Measurements from ENCODE around the gene PRDM15.

PRDM15 gene

DNA sequence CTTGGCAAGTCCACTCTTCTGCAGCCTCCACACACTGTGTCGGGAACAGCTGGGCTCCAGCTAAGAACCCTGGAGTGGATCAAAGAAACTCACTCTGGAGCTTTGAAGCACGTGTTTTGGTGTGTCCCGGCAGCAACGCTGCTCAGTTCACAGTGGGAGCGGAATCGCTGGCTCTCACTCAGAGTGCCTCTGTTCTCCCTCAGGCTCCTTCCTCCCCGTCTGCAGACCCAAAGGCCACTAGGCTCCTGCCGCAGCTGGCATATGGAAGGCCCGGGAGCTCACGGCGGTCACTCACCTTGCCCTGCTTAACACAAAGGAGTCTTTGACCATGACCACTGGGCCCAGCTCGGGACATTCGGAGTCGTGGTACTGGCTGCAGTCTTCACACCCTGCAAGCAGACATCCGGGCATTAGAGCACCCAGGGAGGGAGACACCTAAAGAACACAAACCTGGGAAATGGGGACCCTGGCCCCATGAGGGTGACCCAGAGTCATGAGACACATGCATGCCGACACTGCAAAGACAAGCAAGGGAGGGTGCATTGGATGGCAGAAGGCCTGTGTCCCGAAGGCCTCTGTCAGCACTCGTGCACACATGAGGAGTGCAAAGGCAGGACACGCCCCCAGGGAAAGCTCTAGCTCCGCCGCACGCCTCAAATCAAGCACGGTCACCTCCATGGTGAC, 19.7 kb downstream of the PRDM15 start:
- DNase-seq: no peak

DNA sequence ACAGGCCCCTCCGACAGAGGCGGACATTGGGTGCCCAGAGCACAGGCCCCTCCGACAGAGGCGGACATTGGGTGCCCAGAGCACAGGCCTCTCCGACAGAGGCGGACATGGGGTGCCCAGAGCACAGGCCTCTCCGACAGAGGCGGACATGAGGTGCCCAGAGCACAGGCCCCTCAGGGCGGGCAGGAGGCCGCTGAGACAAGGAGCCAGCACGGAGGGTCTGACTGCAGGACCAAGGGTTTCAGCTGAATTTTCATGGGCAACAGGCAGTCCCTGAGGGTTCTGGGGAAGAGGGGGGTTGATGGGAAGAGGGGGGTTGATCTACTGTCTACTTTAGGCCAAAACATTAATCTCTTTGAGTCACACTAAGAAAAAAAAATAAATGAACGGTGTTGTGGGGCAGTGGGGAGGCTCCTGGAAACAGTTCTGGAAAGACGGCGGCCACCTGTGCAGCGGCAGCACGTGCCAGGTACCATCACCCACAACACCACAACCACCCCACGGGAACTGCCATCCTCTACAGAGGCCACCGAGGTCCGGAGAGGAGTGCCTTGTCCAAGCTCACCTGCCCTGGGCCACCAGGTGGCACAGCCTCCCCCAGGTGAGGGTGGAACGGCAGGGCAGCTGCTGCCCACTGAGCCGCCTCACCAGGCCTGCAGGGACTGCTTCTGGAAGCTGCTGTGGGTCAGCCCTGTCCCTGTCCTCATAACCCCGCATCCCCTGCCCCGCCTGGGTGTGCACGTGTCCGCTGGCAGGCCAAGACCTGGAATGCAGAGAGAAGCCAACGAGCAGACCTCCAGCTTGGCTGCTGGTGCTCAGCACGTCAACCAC, 20.5 kb downstream of the PRDM15 start:
- DNase-seq: no peak

DNA sequence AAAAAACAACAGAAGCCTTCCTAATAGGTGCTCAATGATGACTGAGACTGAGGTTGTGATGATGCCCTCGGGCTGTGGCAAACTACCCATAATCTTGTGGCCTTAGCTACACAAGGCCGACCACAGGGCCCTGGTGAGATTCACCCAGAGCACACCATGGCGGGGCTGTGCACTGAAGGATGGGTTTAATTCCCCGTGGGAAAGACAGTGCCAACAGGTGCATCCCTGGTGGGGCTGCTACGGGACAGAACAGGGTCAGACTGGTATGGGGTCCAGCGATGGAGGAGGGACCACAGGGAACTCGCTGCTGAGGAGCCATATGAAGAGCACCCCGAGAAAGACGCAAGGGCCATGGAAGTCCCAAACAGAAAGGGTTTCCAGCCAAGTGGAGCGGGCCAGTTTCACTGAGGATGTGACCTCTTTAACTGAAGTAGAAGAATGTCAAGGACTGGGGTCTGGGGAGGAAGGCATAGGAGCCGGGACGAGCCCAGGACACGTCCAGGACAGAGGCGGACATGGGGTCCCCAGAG, 21.3 kb downstream of the PRDM15 start:
- DNase-seq: no peak

DNA sequence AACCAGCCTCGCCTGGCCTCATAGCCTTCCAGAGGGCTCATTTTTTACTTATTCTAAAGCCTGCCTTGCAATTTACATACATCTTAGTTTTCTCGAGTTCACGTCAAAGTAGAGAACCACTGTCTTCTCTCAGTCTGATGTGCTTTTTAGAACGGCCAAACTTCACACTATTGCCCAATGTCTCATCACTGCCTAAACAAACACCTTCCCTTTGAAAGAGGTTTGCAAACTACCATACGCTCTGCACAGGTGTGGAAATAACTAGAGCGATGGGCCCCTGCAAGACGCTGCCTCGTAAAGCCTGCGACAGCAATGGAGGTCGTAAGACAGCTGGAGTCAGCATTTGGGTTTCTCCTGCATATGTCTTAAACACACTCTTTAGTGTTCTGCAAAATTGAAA, 22.6 kb downstream of the PRDM15 start:
- no peak for DNase-seq

DNA sequence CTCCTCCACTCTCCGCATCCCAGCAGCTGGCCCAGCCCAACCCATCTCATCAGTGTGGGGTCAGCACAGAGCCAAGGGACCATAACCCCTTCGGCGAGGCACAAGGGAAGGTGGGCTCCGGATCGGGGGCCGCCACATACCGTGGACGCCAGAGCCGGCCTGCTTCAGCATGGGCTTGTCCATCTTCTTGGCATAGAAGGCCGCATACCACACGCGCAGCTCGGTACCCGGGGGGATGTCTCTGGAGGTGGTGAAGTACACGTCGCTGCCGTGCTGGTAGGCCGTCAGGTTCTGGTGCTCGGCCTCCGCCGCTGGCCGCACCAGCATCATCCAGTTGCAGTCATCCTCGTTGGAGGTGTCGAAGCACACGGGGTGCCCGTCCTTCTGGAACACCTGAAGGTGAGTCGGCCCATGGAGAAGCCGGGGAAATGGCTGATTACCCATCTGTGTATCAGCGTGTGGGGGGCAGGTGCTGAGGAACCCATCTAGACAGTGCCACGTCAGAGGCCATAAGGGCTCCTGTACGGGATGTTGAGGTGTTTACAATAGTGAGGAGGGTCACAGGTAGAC, 24.6 kb downstream of the PRDM15 start:
- no peak for DNase-seq

DNA sequence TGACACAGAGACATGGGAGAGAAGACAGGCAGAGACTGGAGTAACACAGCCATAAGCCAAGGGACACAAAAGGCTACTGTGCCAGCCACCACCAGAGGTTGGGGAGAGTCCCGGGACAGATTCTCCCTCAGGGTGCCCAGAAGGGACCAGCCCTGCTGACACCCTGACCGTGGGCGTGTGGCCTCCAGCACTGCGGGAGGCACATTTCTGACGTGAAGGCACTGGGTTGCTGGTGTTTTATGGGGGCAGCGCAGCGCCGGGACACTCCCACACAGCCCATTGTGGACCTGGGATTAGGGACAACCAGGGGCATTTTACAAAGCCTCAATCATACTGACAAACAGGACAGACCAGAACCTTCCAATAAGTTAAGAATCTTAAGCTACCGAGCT, 26.2 kb downstream of the PRDM15 start:
- DNase-seq: no peak

DNA sequence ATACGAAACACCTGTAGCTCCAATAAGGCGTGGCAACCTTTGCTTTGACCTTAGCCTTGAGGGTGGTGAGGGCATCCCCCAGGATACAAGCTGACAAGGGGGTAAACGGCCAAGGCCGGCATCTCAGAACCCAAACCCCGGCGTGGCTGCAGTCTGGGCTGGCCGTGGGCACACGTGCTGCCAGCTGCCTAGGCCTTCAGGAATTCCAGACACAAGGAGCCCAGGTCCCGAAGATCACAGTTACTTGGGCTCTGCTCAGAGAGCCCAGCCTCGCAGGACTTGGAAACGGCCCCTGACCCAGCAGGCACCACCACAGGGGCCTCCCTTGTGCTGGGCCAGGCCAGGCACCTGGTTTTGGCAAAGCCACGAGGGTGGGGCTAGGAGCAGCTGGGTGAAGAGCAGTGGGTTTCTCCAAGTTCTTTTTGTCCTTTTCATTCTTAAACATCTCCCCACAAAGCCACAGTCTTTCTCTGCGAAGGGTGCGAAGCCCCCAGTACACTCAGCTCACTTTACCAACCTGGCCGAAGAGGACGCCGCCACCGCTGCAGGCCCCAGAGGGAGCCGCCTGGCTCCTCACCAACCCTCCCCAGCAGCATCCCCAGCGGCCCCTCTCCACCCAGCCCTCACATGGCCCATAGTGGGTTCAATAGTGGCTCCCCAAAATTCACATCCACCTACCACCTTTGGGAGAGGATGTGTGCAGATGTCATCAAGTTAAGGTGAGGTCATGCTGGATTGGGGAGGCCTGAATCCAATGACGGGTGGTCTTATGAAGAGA, 26.8 kb downstream of the PRDM15 start:
- no peak for DNase-seq

DNA sequence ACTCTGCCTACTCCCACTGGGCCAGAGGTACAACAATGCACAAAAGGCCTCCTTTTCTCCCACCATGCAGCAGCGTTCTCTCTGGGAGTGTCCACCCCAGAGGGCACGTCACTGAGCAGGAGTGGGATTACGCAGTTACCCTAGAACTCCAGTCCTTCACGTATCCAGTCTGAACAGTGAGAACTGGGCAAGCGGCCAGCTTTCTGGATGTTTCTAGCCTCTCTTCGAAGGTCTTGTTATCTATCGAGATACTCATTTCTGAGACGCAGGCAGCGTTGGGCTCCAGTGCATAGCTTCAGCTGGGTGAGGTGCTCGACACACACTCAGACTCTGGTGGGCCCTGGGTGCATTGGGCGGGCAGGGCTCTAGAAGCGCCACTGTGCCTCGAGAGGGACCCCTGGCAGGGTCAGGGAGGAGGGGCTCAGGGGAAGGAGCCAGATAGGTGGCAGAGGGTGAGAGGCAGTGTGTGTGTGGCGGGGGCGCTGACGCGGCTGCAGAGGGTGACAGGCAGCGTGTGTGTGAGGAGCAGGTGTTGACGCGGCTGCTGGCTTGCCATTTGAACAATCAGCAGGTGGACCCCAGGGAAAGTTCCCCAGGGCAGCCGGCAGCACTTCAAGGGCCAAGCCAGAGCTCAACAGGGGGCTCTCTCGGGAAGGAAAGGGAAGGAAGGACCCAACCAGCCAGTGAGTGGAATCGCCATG, 27.9 kb downstream of the PRDM15 start:
- DNase-seq: no peak

DNA sequence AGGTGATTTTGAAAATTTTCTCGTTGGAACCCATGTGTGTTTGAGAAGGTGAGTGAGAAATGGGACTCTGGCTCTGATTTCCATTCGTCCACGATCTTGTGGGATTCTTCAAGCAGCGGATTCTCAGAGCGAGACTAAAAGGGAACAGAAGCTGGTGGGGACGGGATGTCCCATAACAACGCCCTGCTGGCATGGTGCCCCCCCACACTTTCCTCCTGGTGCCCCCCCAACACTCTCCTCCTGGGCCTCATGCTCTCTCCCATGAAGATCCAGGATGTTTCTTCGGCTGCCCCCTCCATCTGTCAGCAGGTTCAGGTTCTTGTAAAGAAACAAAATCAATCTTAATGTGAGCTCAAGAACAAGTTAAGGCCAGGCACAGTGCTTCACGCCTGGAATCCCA, 29.1 kb downstream of the PRDM15 start:
- DNase-seq: no peak

DNA sequence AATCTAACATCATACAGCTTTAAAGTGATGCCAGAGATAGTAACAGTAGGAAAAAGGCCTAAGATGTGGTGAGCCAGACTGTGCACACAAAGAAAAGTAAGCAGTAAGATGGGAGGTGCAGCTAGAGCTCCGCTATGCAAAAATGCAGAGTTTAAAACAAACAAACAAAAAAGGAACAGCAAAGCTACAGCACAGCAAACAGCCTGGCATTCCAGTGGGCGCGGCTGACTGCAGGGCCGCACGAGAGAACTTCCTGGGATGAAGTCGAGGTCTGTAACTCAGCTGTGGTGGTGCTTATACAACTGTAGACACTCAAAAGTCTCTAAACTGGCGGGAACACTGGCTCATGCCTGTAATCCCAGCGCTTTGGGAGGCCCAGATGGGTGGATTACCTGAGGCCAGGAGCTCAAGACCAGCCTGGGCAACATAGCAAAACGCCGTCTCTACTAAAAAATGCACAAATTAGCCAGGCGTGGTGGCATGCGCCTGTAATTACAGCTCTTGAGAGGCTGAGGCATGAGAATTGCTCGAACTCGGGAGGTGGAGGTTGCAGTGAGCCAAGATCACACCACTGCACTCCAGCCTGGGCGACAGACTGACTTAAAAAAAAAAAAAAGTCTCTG, 30.1 kb downstream of the PRDM15 start:
- no peak for DNase-seq

DNA sequence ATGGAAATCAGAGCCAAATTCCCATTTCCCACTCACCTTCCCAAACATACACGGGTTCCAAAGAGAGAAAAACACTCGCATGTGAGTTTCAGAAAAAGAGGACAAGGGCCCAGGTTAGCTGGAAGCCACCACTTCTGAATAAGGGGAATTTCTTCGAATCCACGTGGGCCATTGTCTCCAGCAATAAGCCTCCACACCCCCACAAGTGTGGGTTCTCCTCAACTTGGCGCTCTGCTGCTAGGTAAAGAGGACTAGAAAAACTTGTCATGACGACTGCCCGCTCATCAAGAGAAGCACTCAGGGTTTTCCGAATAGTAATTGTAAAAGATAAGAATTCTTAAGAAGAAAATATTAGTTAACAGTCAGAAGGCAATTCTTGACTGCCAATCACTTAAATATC, 30.6 kb downstream of the PRDM15 start:
- DNase-seq: no peak

DNA sequence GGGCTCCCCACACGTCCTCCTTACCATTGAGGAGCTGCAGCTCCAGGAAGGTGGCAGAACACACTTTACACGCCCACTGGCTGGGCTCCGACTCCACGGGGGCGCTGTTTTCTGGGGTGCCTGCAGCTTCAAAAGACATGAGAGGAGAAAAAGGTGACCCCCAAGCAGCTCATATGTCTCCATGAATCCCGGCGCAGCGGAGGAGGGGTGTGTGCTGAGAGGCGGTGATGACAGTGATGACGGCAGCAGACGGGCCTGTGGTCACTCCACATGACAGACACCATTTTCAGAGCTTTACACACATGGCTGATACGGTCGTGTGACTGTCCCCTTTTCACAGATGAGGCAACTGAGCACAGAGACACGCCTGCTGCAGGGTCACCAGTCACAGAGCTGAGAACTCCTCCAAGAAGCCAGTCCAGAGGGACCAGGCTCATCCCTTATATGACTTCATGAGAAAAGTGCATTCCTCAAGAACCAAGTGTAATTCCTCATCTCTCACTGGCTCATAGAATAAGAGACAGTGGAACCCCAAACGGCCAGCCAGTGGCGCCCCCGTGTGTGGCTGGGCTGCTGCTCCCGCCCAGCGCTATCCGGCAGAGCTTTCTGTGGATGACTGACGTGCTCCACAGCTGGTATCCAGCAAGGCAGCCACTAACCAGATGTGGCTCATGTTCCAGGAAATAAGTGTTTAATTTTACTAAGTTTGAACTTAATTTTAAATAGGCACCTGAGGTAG, 31.9 kb downstream of the PRDM15 start:
- DNase-seq: no peak

DNA sequence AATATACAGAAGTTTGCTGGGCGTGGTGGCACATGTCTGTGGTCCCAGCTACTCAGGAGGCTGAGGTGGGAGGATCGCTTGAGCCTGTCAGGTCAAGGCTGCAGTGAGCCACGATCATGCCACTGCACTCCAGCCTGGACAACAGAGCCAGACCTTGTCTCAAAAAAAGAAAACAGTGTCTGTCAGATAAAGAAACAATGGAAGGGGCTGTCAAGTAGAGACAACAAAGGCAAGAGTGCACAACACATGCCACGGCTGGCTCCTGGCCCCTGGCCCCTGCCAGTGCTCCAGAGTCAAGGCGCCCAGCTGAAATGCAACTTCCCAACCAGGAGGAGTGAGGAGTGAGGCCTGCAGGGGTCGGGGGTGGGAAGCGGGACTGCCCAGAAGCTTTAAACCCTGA, 32.6 kb downstream of the PRDM15 start:
- no peak for DNase-seq

DNA sequence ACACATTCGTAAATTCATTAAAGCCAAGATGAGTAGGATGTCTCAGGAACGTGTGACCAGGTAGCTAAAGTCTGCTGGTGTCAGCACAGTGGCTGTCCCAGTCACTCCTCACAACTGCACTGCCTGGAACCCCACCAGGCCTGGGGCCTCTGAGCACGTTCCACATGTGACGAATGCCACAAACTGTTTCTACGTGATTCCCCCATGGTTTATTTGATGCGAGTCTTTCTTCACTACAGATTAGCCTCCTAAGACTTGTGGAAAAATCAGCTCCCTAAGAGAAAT, 33.2 kb downstream of the PRDM15 start:
- DNase-seq: no peak

DNA sequence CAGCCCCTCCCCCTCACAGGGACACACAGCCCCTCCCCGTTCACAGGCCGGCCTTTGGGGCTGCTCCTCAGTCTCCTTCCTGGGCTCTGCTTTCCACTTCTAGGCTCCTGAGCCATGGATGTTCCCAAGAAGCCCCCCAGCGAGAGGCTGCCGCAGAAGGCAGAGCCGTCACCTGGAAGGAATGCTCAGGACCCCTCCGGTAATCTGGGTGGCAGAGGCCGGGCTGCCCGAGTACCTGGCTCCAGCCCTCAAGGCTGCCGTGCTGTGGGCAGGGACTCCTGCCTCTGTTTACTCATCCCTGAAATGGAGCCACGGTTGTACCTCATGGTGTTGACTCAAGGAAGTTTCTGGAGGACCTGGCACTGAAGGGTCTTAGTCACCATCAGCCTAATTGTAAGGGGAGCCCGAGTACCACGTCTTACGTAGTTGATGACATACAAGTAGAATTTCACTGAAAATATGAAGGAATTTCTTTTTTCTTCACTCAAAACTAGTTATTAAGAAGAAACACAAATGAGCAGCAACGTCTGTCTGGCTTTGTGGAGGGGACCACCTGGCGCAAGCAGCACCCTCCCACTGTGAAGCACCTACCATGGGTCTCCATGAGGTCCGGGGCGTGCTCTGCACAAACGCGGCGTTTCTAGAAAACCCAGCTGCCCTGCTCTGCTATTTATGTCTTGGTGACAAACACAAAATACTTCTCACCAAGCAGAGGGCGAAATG, 33.7 kb downstream of the PRDM15 start:
- DNase-seq: no peak

DNA sequence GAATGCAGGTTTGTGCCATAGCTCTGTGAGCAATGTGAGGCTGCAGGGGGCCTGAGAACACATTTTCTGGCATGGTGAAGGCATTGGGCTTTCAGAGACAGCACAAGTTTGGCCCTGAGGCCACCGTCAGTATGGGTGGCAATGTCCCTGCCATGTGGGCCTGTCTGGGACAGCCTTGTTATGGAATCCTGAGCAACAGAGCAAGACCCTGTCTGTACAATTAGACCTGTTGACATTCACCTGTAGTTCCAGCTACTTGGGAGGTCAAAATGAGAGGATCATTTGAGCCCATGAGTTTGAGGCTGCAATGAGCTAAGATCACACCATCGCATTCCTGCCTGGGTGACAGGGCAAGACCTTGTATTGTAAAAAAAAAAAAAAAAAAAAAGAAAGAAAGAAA, 35.6 kb downstream of the PRDM15 start:
- no peak for DNase-seq

DNA sequence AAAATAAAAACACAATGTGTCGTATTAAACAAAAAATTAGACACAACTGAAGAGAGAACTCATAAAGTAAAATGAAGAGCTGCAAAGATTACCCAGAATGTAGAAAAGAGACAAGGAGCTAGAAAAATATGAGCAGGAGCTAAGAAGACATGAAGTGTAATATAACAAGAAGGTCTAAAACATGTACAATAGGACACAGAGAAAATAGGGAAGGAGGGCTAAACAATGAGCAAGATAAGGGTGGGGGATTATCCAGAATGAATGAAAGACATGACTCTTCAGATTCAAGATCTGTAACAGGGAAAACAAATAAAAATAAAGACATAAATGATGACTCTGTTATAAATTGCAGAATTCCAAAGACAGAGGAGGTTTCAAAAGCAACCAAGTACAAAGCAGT, 38.3 kb downstream of the PRDM15 start:
- DNase-seq: no peak

DNA sequence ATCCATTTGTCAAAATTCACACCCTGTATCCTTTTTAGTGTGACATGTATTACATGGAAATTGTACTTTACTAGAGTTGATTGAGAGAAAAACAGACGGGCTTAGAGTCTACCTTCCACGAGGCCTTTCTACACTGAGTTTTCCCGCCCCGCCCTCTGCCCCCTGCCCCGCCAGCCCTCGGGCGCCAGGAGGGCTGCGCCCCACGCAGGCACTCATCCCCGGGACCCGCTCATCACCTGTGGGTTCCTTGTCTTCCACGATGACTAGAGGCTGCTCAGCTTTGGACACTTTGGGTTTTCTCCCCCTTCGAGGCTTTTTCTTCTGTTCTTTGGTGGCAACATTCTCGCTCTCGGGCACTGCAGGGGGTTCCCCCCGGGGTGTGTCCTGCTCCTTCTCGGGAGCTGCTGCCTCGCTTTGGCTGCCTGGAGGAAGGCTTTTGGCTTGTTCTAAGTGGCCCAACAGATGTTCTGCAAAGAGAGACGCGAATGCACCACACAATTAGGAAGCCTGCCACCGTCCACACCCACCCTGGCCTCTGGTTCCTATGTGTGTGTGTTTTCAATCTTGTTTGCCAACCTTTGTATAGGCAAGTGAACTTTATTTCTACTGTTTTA, 39.6 kb downstream of the PRDM15 start:
- no peak for DNase-seq

DNA sequence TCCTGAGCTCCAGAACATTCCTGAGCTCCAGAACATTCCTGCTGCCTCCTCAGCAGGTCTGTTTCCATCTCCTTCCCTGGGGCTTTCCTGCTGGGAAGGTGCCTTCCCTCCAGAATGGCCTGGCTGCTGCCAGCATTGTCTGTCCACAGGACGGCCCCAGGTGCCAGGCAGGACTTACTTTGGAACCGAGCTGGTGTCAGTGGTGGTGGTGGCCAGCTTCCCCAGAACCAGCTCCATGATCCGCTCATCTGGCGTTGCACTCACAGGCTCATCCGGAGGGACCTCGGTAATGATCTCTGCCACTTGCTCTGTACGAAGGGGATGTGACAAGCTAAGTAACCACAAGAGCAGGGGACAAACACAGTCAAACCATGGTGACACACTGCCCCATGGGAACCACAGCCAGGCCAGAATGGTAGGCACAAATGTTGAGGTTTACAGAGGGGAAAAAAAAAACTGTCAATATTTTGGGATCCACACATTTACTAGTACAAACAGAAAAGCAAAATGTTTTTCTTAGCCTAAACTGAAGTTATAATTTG, 41.3 kb downstream of the PRDM15 start:
- no peak for DNase-seq
